Measurements from ENCODE around the gene ATF6B.

- no peak for TF ChIP-seq GATA3 (IDR thresholded peaks at IDR 0.05; ENCODE audit: low read depth, low read length)
- no peak for TF ChIP-seq GATA2 (IDR thresholded peaks at IDR 0.05; ENCODE audit: low read depth, low read length)
Measured at GRCh38 chr6:32167154-32167760, 39.2 kb upstream of the ATF6B start.
